Stimulated activated CD4-positive, alpha-beta T cell treated with anti-CD3 and anti-CD28 coated beads, Interleukin-4, amount 100 ng/mL, for 24 hours (primary cell): ENCODE data around the gene ENO3.
A peak's percentile ranks its signal among the peaks of the same experiment; 100 is the strongest.
"Not testable (repeated sequence)": the region's sequence is repeated elsewhere in the genome, so short reads cannot be mapped to it uniquely, and the experiment has no call there.

Experiments
- DNase-seq: peaks from one replicate; pipeline ENCODE4 v3.0.0-alpha.2; 2020

Gene ENO3

GRCh38 chr17:4950746-4951204 is at the start of gene ENO3:
TSS of gene ENO3 (plus strand) at chr17:4951119. CDS start at chr17:4951830, 711 bp downstream.
- DNase-seq, result no peak

GRCh38 chr17:4901648-4902344 is 49.1 kb upstream of the ENO3 start:
- no peak for DNase-seq

DNA sequence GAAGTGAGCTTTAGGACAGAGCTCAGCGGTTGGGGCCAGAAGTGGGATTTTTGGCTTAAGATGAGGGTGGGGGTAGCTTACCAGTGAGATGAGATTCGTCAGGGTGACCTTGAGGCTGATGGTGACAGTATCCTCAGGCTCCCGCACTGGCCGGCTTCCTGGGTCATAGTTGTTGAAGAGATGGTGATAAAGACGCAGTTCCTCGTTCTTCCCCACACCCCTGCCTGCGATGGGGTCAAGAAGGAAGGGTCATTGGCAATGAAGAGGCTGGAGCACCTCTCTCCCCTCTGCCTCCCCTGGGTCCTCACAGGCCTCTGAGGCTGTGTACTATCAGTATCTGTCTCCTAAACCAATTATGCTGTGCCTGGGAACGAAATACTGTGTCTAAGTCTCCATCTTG is 48.4 kb upstream of the ENO3 start:
- DNase-seq, result no peak

DNA sequence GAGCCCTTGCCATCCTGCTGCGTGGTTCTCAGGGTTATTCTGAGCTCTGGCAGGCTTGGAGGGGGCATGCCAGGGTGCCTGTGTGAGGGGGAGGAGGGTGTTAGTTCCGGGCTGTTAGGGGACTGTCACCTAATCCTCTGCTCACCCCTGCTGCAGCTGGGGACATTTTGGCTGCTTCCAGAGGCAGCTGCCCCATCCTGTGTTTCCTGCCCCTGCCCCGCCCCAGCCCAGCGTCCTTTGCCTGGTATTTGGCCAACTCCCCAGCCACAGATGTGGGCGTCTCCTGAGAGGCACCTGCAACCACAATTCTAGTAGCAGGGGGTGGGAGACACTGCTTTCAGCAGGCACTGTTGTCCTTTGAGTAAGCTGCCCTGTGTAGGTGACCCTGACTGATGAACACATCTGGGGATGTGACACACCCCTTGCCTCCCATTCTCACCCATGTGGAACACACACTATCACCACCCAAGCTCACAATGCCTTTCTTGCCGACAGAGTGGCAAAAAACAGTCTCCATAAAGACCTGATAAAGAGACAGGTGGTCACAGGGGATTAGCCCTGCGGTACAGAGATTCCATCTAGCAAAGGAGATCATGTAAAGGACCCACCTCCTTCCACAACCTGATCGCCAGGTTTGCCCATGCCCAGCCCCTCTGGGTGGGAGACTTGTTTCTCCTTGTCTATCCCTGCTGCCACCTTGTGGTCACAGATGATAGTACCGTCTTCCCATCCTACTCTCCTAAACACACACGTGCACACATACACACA is 47.7 kb upstream of the ENO3 start, which contains the start of gene CHRNE:
Gene CHRNE (minus strand): TSS at position 48 of the 768 bp plus-strand sequence. CDS start 35 bp downstream, at position 13.
- peak; percentile 83 for DNase-seq

GRCh38 chr17:4906642-4907041 is 44.3 kb upstream of the ENO3 start:
- not testable (repeated sequence) for DNase-seq

DNA sequence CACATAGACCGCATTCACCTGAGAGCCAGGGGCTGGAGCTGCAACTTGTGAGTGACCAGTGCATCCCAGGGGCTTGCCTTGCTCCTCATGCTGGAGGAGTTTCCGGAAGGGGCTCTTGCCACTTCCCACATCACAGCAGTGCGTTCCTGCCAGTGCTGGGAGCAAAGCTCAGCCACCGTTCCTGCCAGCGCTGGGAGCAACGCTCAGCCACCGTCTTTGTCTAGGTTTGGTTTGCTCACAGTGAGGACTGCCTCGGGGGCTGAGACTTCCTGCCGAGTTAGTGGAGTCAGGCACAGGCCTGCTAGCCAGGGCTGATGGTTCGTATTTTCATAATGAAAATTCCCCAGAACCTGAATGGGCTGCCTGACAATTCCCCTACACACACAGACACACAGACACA is 42.6 kb upstream of the ENO3 start:
- DNase-seq, result no peak

DNA sequence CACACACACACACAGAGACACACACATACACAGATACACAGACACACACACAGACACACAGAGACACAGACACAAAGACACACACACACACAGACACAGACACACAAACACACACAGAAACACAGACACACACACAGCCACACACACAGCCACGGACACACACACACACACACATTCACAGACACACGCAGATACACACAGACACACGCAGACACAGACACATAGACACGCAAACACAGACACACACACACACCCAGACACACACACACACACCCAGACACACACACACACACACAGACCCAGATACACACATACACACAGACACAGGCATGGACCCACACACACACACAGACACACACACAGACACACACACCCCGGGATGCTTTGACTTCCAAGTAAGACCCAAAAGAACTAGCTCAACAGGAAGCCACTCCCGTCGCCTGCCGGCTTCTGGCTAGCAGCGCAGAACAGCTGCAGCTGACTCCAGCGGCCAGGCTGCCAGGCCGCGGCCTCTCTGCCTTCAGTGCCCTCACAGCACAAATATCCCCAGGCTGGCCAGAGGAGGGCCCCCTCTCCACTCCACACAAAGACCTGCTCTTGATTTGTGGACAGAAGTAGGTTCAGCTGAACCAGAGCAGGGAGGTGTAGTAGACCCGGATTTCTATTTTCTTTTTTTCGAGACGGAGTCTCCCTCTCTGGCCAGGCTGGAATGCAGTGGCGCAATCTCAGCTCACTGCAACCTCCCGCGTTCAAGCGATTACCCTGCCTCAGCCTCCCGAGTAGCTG is 42.0 kb upstream of the ENO3 start:
- DNase-seq, result peak; percentile 75

DNA sequence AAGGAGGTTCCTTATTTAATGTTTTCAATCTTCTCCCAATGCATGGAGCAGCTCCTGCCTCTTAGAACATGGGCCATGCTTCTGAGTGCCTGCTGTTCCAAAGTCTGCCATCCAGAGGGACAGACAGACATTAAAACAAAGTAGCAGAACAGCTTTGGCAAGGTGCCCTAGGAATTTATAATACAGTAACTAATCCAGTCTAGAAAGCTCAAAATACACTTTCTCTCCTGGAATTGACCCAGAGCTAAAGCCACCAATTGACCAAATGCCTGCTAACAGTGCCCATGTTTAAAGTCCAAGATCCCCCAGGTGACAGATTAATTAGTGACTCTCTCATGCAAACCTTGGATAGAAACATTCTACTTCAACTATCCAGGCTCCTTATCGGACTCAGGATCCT is 36.9 kb upstream of the ENO3 start:
- DNase-seq, result no peak

DNA sequence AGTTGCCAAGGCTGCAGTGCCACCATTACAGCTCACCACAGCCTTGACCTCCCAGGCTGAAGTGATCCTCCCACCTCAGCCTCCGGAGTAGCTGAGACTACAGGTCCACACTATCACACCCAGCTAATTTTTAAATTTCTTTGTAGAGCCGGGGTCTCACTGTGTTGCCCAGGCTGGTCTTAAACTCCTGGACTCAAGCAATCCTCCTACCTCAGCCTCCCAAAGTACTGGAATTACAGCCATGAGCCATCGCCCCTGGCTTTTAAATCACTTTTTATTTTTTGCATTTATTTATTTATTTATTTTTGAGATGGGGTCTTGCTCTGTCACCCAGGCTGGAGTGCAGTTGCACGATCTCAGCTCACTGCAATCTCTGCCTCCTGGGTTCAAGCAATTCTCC is 36.4 kb upstream of the ENO3 start:
- not testable (repeated sequence) for DNase-seq

GRCh38 chr17:4919511-4920047 is 31.3 kb upstream of the ENO3 start:
- DNase-seq, result no peak

GRCh38 chr17:4920351-4921048 is 30.4 kb upstream of the ENO3 start:
- DNase-seq, result no peak

- no peak for DNase-seq
Observed at GRCh38 chr17:4921320-4921719, 29.6 kb upstream of the ENO3 start.

GRCh38 chr17:4926577-4927335 is 24.2 kb upstream of the ENO3 start:
- not testable (repeated sequence) for DNase-seq

GRCh38 chr17:4928881-4929280 is 22.0 kb upstream of the ENO3 start:
- DNase-seq, result no peak

GRCh38 chr17:4931963-4932362 is 19.0 kb upstream of the ENO3 start, which contains the start of gene GP1BA:
TSS of gene GP1BA (plus strand) at chr17:4932277. CDS start at chr17:4932605, 328 bp downstream.
- no peak for DNase-seq

DNA sequence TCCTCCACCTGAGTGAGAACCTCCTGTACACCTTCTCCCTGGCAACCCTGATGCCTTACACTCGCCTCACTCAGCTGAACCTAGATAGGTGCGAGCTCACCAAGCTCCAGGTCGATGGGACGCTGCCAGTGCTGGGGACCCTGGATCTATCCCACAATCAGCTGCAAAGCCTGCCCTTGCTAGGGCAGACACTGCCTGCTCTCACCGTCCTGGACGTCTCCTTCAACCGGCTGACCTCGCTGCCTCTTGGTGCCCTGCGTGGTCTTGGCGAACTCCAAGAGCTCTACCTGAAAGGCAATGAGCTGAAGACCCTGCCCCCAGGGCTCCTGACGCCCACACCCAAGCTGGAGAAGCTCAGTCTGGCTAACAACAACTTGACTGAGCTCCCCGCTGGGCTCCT is 18.2 kb upstream of the ENO3 start:
- DNase-seq, result no peak

DNA sequence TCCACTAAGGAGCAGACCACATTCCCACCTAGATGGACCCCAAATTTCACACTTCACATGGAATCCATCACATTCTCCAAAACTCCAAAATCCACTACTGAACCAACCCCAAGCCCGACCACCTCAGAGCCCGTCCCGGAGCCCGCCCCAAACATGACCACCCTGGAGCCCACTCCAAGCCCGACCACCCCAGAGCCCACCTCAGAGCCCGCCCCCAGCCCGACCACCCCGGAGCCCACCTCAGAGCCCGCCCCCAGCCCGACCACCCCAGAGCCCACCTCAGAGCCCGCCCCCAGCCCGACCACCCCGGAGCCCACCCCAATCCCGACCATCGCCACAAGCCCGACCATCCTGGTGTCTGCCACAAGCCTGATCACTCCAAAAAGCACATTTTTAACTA is 17.3 kb upstream of the ENO3 start:
- DNase-seq, result no peak

DNA sequence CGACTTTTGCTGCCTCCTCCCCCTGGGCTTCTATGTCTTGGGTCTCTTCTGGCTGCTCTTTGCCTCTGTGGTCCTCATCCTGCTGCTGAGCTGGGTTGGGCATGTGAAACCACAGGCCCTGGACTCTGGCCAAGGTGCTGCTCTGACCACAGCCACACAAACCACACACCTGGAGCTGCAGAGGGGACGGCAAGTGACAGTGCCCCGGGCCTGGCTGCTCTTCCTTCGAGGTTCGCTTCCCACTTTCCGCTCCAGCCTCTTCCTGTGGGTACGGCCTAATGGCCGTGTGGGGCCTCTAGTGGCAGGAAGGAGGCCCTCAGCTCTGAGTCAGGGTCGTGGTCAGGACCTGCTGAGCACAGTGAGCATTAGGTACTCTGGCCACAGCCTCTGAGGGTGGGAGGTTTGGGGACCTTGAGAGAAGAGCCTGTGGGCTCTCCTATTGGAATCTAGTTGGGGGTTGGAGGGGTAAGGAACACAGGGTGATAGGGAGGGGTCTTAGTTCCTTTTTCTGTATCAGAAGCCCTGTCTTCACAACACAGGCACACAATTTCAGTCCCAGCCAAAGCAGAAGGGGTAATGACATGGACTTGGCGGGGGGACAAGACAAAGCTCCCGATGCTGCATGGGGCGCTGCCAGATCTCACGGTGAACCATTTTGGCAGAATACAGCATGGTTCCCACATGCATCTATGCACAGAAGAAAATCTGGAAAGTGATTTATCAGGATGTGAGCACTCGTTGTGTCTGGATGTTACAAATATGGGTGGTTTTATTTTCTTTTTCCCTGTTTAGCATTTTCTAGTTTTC is 16.5 kb upstream of the ENO3 start:
- DNase-seq, result no peak

- no peak for DNase-seq
Observed at GRCh38 chr17:4935650-4936049, 15.3 kb upstream of the ENO3 start.

DNA sequence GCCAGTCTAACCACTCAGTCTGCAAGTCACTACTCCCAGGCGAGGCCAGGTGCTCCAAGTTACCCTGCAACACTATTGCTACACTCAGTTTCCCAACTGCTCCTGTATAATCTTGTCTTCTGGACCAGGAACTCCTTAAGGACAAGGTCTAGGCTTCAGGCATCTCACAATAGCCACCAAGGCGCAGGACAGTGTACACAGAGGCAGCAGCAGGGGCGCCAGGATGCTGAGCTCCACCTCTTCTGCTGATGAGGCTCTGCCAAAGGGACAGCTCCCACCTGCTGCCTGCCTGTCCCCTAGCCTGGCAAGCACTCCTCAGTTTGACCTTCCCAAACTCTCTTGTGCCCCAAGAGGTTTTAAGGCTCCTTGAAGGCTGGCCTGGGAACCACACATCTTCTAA is 14.5 kb upstream of the ENO3 start:
- no peak for DNase-seq

- DNase-seq, result no peak
Observed at GRCh38 chr17:4937553-4937952, 13.4 kb upstream of the ENO3 start.
